NCI-H2171 treated with DMSO at 0.1 percent for 48 hours (cell line): ENCODE data around the gene ZSCAN20.

ENCODE experiments used
- DNase-seq: peaks from one replicate; lab custom pipeline; 2025; lab: John Stamatoyannopoulos, UW

The ZSCAN20 gene

GRCh38 chr1:33532936-33533335 lies 60.5 kb downstream of the ZSCAN20 start:
- DNase-seq = peak; percentile 55

GRCh38 chr1:33535334-33535733 lies 62.9 kb downstream of the ZSCAN20 start:
- DNase-seq = no peak

- DNase-seq = no peak
Observed at GRCh38 chr1:33537885-33538284, 65.4 kb downstream of the ZSCAN20 start.

GRCh38 chr1:33541966-33542365 lies 69.5 kb downstream of the ZSCAN20 start:
- DNase-seq = no peak
